ENCODE results near the gene ATP1B4. TPM values are rescaled to one million over a fixed set of nuclear protein-coding genes. Genes with fewer than 3 reads are reported as not detected.
"Not testable (repeated sequence)": the region's sequence is repeated elsewhere in the genome, so short reads cannot be mapped to it uniquely, and the experiment has no call there.

Gene ATP1B4
- 0.05 TPM for polyA plus RNA-seq (ENCODE audit: insufficient read length)
- long read RNA-seq, donor 1, result 0 reads
- long read RNA-seq, donor 2, result 0 reads
- long read RNA-seq, donor 3, result 0 reads
- long read RNA-seq, donor 4, result 0 reads
- long read RNA-seq, donor 5, result 0 reads
- long read RNA-seq, donor 6, result 0 reads
- long read RNA-seq, donor 7, result 0 reads
- long read RNA-seq, donor 8, result 0 reads

DNA sequence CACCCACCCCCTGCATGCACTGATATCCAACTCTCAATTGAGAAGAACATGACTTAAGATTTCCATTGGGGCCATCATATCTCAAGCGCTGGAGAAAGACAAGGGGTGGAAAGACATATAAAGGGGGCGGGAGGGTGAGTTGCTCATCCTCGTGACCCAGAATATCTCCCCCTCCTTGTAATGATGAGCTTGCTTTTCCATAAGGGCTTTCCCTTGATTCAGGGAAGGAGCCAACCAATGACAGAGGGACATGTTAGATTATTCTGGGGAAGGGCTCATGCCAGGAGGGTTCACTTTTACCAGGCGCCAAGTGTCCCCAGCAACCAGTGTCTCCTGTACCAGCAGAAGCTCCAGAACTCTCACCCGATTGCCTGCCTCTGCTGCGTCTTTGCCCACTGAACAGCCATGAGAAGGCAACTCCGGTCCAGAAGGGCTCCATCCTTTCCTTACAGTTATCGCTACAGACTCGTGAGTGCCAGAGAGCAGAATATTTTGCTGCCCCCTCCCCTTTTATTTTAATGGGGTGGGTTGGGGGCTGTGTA is at the start of gene ATP1B4:
ATP1B4 (plus strand) TSS at position 326 of the 542 bp plus-strand sequence; CDS start at position 406, 80 bp downstream.
- DNase-seq, result no peak

DNA sequence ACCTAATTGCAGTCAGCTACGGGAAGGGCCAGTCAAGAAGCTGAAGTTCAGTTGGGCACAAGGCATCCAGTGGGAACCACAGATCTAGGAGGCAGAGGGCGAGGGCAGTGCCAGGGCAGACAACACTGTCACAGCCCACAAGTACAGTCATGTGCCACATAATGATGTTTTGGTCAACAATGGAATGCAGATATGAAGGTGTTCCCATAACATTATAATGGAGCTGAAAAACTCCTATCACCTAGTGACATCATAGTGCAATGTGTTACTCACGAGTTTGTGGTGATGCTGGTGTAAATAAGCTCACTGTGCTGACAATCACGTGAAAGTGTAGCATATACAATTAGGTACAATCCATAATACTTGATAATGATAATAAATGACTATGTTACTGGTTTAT is 46.1 kb upstream of the ATP1B4 start:
- no peak for DNase-seq

DNA sequence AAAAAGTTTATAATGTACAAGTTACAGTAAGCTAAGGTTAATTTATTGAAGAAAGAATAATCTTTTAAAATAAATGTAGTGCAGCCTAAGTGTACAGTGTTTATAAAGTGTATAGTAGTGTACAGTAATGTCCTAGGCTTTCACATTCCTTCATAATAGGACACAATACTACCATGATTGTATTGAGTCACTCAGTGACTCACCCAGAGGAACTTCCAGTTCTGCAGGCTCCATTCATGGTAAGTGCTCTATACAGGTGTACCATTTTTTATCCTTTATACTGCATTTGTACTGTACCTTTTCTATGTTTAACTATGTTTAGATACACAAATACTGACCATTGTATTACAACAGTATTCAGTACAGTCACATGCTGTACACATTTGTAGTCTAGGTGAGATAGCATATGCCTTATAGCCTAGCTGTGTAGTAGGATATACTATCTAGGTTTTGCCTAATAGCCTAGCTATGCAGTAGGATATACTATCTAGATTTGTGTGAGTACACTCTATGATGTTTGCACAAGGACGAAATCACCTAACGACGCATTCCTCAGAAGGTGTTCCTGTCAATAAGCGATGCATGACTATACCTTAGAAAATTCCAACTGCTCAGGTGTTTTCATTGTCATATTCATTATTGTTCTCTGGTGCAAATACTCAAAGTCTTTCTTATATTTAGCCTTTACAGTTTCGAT is 45.2 kb upstream of the ATP1B4 start:
- DNase-seq, result no peak

DNA sequence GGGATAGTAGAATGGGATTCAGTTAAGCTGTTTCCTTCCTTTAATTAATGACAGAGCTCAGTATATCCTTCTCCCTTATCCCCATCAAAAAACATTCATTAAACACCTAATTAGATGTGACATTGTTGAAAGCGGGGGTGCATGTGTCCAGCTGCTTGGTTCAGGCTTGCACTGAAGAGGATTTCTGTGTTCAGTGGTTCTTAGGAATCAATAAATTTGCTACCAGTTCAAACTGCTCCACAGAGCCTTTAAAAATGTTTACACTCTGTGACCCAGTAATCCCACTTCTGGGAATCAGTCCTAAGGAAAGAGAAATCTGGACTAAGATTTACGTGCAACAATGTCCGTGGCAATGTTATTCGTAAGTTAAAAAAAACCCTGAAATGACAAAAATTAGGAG is 43.5 kb upstream of the ATP1B4 start:
- no peak for DNase-seq

DNA sequence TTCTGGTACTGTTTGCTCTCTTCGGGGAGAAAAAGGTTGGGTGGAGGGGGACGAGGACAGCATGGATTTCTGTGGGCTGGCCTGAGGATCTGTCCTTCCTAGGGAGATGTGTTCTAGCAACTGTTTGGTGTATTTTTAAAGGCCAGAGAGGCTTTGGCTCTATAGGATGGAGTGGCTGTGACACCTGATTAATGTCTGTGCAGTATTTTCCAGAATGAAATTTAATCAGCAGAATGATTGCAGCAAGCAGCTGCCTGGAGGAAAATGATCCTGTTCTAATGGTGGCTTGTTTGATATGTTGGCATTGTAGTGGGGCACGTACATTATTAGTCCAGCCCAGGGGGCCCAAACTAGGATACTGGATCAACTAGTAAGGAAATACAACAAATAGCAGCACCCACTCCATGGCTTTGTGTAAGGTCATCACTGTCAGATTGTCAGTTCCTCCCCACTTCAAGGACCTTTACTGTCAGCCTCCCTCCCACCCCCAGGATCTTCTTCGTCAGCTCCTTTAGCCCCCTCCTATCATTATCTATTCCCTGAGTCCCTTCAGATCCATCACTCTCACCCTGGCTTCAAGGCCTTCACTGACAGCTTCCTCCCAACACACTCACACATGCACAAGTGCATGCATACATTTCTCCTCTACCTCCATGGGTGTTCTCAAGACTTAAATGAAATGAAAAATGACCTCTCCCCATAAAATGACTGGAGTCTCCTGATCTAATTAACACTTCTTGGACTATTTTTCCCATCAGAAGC is 40.2 kb upstream of the ATP1B4 start:
- no peak for DNase-seq

DNA sequence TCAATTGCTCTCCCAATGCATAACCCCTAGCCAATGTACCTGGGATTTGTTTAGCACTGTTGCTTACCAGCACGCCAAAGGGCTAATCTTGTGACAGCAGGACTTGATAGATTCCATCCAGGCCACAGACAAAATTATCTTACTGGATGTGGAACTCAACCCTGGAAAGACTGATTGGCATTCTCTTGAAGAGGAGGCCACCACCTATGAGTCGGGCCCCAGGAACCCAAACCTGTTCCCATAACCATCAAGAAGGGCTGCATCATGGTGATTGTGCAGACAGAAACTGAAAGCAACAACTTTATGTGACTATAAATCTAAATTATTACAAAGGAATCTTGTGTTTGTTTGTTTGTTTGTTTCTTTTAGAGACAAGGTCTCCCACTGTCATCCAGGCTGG is 30.8 kb upstream of the ATP1B4 start:
- DNase-seq, result no peak

DNA sequence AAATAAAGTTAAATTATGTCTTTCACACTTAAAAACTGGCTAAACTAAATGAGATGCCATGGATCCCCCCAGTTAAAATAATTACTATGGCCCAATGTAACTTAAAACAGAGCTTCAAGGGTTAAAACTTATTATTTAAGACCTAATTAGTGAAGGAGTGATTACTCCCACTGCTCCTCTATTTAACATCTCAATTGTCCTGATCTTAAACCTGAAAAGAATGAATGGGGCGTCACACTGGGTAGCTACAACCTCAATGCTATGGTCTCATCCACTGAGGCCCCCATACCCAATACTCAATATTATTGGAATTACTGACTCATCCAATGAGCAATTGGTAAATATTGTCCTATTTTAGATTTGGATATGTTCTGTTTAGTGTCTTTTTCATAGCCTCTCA is 29.5 kb upstream of the ATP1B4 start:
- DNase-seq, result no peak

DNA sequence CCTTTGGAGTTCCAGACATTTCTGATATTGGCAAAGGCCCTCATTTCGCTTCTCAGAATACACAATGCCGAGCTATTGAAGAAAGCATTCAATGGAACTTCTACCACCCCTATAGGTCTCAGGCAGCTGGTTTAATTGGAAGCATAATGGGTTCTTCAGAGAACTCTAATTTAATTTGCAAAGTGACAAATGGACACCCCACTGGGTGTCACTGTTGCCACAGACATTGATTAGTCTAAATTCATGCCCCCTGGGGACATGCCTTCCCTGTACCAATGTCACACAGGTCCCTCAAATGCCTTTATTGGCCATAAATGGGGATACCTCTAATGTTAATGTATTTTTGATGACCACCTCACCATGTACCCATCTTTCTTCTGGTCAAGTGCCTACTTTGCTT is 27.7 kb upstream of the ATP1B4 start:
- DNase-seq, result no peak

DNA sequence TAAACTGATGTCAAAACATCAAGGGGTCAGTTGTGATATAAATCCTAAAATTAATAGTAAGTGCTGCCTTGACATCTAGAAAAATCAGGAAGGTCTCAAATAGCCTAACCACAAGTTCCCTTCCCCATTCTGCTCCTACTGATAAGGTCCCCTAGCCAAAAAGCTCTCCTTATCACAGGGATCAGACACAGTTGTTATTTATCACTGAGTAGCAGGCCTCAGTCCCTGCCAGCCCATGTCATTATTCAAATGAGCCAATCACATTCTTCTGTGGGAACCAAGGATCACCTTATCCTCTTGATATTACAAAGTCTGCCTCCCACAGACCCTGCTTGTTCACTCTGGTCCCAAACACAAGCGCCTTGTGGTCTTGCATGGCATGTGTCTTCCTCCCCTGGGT is 27.3 kb upstream of the ATP1B4 start:
- DNase-seq, result no peak

DNA sequence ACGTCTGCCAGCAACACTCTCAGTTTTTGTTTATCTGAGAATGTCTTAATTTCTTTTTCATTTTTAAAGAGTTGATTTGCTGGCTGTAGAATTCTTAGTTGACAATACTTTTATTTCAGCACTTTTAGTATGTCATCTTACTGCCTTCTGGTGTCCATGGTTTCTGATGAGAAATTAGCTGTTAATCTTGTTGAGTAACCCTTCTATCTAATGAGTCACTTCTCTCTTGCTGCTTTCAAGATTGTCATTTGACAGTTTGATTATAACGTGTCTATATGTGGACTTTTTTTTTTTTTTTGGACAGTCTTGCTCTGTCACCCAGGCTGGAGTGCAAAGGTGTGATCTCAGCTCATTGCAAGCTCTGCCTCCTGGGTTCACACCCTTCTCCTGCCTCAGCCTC is 26.6 kb upstream of the ATP1B4 start:
- no peak for DNase-seq

DNA sequence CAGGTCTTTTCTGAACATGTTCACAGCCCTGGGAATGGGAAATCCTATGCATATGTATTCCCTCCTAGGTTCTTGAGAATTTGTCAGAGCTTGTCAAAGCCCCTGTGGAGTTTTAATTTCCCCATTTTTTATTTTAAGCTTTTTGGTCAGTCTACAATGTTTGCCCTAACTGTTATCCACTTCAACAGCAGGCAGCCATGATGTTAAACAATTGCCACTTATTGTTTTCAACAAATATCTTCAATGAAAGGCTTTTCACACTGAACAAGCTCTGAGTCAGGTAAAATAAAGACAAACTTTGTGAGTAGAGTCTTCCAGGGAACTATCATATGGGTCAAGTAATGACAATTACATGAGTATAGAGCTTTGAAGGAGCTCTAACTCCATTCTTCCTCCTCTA is 25.0 kb upstream of the ATP1B4 start:
- DNase-seq, result no peak

DNA sequence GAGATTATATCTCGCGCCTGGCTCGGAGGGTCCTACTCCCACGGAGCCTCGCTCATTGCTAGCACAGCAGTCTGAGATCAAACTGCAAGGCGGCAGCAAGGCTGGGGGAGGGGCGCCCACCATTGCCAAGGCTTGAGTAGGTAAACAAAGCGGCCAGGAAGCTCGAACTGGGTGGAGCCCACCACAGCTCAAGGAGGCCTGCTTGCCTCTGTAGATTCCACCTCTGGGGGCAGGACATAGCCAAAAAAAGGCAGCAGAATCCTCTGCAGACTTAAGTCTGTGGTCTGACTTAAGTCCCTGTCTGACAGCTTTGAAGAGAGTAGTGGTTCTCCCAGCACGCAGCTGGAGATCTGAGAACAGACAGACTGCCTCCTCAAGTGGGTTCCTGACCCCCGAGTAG is 17.3 kb upstream of the ATP1B4 start:
- DNase-seq, result not testable (repeated sequence)

DNA sequence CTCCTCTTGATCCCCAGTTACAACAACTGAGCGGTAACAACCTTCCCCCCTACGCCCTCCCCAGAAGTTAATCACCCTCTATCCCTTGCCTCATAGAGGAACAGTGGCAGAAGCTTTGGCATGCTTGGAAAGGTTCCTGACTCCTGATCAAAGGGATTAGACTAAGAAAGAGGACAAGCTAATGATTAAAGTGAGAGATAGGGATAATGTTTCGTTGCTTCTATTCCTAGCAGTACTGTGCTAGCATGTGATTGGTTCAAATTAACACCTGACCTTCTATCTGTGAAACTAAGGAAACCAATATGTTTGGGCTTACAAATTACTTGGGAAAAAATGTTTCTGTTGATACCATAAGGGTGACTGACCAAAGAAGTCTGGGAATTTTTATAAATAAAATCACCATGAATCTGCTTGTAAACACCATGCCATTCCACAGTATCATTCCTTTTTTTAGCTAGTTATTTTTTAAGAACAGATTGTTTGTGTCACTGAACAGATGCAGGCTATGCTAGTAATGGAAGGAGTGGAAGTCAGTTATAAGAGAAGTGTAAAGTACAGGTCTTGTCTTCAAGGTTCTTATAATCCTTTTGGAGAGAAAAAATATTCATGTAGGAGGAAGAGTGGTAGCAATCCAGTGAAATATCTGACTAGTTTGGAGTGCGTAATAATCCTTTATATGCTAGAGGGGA is 11.3 kb upstream of the ATP1B4 start:
- no peak for DNase-seq

DNA sequence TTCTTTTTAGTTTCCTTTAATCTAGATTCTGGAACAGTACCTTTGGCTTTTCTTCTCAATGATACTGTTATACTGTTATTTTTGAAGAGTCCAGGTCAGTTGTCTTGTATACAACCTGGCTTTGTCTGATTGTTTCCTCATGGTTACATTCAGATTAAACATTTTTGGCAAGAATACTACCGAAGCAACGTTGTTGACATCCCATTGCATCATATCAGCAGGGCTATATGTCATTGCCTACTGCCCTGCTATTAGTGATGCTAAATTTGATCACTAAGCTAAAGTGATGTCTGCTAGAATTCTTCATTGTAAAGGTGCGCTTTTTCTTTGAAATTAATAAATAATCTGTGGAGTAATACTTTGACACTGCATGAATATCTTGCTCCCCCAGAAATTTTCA is 5.8 kb upstream of the ATP1B4 start:
- no peak for DNase-seq

DNA sequence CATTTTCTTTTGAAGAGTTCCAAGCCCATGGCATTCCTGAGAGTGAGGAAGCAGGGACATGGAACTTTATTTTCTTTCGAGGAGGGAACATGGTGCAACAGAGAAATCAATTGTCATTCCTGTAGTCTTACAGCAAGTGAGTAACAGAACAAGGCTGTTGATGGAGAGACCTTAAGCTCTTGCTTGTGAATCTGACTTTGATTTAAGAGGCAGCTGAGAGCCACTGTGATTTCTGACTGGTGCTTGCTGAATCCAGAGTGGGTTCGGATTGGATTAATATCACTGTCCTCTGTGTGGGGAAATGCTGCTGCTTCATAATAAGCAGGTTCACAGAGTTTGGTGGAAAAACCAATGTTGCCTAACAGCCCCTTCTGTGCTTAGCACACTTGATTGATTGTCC is 4.7 kb upstream of the ATP1B4 start:
- DNase-seq, result no peak

DNA sequence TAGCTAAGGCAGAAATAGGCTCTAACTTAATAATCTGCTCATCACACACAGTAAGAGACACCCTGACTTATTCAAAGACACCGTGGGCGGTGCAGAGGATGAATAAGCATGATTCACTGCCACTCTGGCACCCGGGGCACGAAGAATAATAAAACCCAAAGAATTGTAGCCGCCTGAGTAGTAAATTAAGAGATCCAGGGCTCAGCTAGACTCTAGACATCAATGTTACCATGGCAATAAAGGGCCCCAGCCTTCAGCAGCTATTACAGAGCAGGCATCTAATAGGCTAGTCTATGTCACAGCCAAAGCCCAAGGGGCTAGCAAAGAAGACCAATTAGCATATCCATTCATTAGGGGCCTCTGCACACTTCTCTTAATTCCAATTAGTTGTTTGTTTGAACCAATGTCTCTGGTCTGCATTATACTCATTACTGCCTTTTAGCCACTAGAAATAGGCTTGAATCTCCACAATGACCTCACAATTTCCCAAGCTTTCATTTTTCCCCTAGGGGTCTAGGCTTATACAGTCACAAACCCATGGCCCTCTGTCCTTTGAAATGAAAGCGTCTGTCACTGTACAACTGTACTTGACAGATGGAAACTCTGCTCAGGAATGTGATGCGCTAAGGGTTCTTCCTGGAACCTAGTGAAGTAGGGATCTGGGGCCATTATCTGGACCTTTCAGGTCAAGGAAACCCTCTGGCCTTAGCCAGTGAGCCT is 3.0 kb upstream of the ATP1B4 start:
- no peak for DNase-seq

DNA sequence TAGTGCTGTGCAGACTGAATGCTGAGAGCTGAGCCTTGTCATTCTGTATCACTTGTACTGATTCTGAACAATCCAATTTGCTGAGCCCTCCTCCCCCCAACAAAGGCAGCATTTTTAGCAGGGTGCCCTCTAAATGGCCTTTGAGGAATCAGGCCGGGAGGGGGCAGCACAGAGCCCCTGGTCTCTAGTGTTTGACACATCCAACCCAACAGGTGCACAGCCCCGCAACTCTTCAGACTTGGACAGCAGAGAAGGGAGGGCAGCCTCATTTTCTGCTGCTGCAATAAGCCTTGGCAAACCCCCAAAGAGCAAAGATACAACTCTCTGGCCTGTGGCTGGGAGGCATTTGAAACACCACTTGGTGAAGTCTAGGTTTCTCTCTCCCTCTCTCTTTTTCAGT is 3.4 kb downstream of the ATP1B4 start:
- DNase-seq, result no peak

DNA sequence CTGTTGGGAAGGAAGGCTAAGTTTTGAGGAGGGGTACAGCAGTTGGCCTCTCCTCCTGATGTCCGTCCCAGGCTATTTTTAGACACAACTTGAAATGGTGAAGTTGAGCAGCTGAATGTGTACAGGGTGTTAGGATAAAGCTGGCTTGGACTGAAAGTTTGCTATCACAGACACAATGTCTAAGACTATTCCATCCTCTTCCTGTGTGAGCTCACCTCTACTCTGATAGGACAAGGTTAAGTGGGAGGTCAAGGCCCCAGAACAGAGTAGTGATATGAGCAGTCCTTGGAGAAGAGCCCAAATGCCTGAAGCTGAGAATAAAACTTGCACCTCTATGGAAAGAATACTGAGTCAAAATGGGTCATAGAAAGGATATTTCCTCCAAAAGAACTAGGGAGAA is 4.1 kb downstream of the ATP1B4 start:
- no peak for DNase-seq

DNA sequence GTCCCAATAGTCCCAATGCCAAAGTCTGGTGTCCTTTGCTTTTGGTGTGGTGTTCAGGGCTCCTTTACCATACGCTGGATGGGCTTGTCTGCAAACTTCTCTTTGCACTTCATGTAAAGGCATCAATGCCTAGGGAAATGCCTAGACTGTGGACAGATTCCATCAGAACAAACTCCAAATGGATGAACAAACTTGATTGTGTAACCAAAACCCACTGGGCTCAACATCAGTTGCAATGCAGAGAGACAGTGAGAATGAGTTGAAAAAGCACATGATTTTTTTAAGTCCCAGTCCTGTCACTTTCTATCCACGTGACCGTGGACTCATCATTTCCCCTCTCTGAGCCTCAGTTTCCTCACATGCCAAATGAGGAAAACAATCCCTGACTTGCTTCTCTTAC is 4.9 kb downstream of the ATP1B4 start:
- no peak for DNase-seq

DNA sequence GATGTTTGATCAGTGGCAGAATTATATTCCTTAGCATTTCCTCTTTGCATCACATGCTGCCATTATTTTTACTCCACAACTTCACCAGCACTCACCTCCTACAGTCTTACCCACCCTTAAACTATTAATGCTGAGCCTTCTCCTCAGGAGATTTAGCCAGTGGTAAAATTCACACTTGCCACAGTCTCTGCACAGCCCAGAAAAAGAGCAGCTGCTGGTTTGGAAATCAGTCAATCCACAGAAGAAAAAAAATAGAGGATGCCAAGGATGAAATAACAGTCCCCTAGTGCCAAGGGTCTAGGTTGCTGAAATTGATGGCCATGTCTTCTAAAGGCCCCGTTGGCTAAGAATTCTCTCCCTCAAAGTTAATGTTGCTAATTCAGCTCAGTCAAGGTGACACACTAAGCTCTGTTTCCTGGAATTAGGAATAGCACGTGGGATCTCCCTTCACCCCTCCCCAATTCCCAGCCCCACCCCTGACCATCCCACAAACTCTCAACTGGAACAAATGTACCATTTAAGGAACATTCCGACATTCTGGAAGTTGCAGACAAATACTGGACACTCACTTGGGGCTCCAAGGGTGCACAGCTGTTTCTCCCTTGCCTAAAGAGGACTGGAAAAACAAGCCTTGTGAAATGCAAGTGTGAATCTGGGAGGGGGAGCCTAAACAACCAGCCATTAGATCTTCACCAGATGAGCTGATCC is 5.7 kb downstream of the ATP1B4 start:
- no peak for DNase-seq

DNA sequence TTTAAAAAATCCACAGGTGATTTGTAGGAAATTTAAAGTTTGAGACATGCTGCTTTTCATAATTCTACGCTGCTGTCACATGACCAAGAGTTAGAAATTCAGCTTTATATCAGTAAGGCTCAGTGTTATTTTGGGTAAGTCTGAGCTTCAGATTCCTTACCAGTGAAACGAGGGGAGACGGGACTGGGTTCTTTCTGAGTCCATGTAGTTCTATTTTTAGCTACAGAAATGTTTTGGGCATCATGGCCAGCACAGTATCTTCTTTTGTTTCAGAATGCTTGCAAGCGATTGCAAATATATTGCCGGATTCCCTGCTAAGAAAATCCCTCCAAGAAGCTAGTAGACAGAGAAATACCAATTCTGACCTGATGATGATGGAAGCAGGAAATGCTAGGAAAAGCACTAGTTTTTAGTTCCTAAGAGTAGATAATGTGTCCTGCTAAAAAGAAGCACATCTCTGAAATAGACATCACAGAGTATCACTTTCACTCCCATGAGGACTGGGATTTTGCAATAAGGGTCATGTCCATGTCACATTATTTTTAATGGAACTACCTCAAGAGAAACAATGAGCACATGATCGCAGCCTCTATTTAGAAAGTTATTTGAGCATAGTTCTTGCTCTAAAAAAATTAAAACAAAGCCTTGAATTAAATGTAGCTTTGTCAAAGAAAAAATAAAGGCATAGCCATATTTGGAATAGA is 10.9 kb downstream of the ATP1B4 start:
- DNase-seq, result no peak

All from left kidney (tissue), 8 donors.